GM12891 (cell line): Measurements from ENCODE around the gene RAB4B.
"Not testable (repeated sequence)": the region's sequence is repeated elsewhere in the genome, so short reads cannot be mapped to it uniquely, and the experiment has no call there.

ENCODE experiments used
- DNase-seq: peaks from one replicate; pipeline ENCODE4 v3.0.0; 2011; ENCODE audit warnings: low spot score; ENCODE audit not compliant: insufficient read length
- FAIRE-seq: peaks from 2 replicates; lab custom pipeline; 2011; peaks lifted over from hg19 to GRCh38; lab: Jason Lieb, UNC
- PAX5 ChIP-seq: IDR thresholded peaks from 2 replicates; pipeline ENCODE4 v1.6.1; 2011; ENCODE audit warnings: low read length, moderate library complexity, mild to moderate bottlenecking; ENCODE audit not compliant: insufficient read depth, severe bottlenecking
- POLR2A ChIP-seq: IDR thresholded peaks from 2 replicates; pipeline ENCODE4 v1.6.1; 2011; ENCODE audit warnings: low read depth, low read length, control low read depth
- POLR2AphosphoS5 ChIP-seq: IDR thresholded peaks from 2 replicates; pipeline ENCODE4 v1.6.1; 2011; ENCODE audit warnings: low read depth, low read length, control low read depth
- POU2F2 ChIP-seq: IDR thresholded peaks from 2 replicates; pipeline ENCODE4 v1.6.1; 2011; ENCODE audit warnings: low read depth, mild to moderate bottlenecking, control low read depth, low read length, moderate library complexity
- SPI1 ChIP-seq: IDR thresholded peaks from 2 replicates; pipeline ENCODE4 v1.6.1; 2011; ENCODE audit warnings: low read depth, low read length, control low read depth
- TAF1 ChIP-seq: IDR thresholded peaks from 2 replicates; pipeline ENCODE4 v1.6.1; 2011; ENCODE audit warnings: low read depth, low read length, control low read depth

Gene RAB4B

GRCh38 chr19:40822161-40822560 is 44.1 kb downstream of the RAB4B start:
- FAIRE-seq (no peak), DNase-seq (no peak)
- no peak for TF ChIP-seq PAX5
- no peak for TF ChIP-seq SPI1
- no peak for TF ChIP-seq POLR2AphosphoS5
- TF ChIP-seq POLR2A, result no peak
- TF ChIP-seq TAF1, result no peak
- TF ChIP-seq POU2F2, result no peak

GRCh38 chr19:40822704-40823553 is 44.9 kb downstream of the RAB4B start:
- not testable (repeated sequence) for FAIRE-seq, DNase-seq
- TF ChIP-seq SPI1, result peak; percentile 71

- not testable (repeated sequence) for DNase-seq, FAIRE-seq
Measured at GRCh38 chr19:40824916-40825315, 46.9 kb downstream of the RAB4B start.

GRCh38 chr19:40825460-40826095 is 47.5 kb downstream of the RAB4B start:
- FAIRE-seq, result peak; percentile 38
- DNase-seq, result not testable (repeated sequence)

GRCh38 chr19:40826312-40826698 is 48.3 kb downstream of the RAB4B start:
- not testable (repeated sequence) for DNase-seq

GRCh38 chr19:40826699-40827385 is 48.8 kb downstream of the RAB4B start:
- not testable (repeated sequence) for DNase-seq, FAIRE-seq

More at GRCh38 chr19:40826312-40826698, 48.3 kb downstream of the RAB4B start:
- FAIRE-seq, result not testable (repeated sequence)

- FAIRE-seq, result no peak
- TF ChIP-seq SPI1 (no peak), PAX5 (no peak), POLR2AphosphoS5 (no peak), POLR2A (no peak), TAF1 (no peak), POU2F2 (no peak)
- DNase-seq, result no peak
Measured at GRCh38 chr19:40827386-40828247, 49.6 kb downstream of the RAB4B start.

GRCh38 chr19:40829205-40829604 is 51.2 kb downstream of the RAB4B start:
- no peak for FAIRE-seq

GRCh38 chr19:40830741-40831140 is 52.7 kb downstream of the RAB4B start:
- FAIRE-seq, DNase-seq: not testable (repeated sequence)

More at GRCh38 chr19:40829205-40829604, 51.2 kb downstream of the RAB4B start:
- TF ChIP-seq SPI1, result no peak
- TF ChIP-seq PAX5, result no peak
- TF ChIP-seq POLR2A, result no peak
- TF ChIP-seq POLR2AphosphoS5, result no peak
- TF ChIP-seq POU2F2, result no peak
- TF ChIP-seq TAF1, result no peak
- no peak for DNase-seq

- DNase-seq (no peak), FAIRE-seq (no peak)
- no peak for TF ChIP-seq PAX5
- no peak for TF ChIP-seq POLR2A
- TF ChIP-seq POU2F2, result no peak
- no peak for TF ChIP-seq SPI1
- TF ChIP-seq TAF1, result no peak
- TF ChIP-seq POLR2AphosphoS5, result no peak
Measured at GRCh38 chr19:40831502-40832430, 53.7 kb downstream of the RAB4B start.

- not testable (repeated sequence) for FAIRE-seq
Measured at GRCh38 chr19:40832431-40832790, 54.4 kb downstream of the RAB4B start.

GRCh38 chr19:40833728-40834533 is 55.9 kb downstream of the RAB4B start:
- DNase-seq, FAIRE-seq: not testable (repeated sequence)

More at GRCh38 chr19:40832431-40832790, 54.4 kb downstream of the RAB4B start:
- not testable (repeated sequence) for DNase-seq
